ENCODE results near the gene MAGI1. TPM values are rescaled to one million over a fixed set of nuclear protein-coding genes. Genes with fewer than 3 reads are reported as not detected.

MAGI1 gene
- total RNA-seq, 1 donor from 2014 or later = 69.4 TPM

GRCh38 chr3:65677486-65678010, 361.2 kb downstream of the MAGI1 start:
- intact Hi-C loops (cut with DNase I) = loop anchor here (2.0 to 10.0 kb wide), 2 partner anchors 239 to 993 kb away; partner anchors contain the start of gene ADAMTS9
- DNase-seq (ENCODE audit: low spot score) = no peak

- intact Hi-C loops (cut with DNase I) = loop anchor here (2.0 to 10.0 kb wide), 2 partner anchors 238 to 992 kb away; partner anchors contain the start of gene ADAMTS9
Observed at GRCh38 chr3:65676580-65676979, 362.1 kb downstream of the MAGI1 start.

GRCh38 chr3:65675011-65675410, 363.7 kb downstream of the MAGI1 start:
- DNase-seq (ENCODE audit: low spot score) = no peak
- intact Hi-C loops (cut with DNase I) = loop anchor here (10.0 kb wide), 1 partner anchor 990 kb away; the partner anchor contains the start of gene ADAMTS9

More at GRCh38 chr3:65676580-65676979, 362.1 kb downstream of the MAGI1 start:
- DNase-seq (ENCODE audit: low spot score) = no peak

- intact Hi-C loops (cut with DNase I) = loop anchor here (10.0 kb wide), 1 partner anchor 989 kb away; the partner anchor contains the start of gene ADAMTS9
- no peak for DNase-seq (ENCODE audit: low spot score)
Observed at GRCh38 chr3:65674226-65674625, 364.5 kb downstream of the MAGI1 start.

- intact Hi-C loops (cut with DNase I) = loop anchor here (10.0 kb wide), 1 partner anchor 988 kb away; the partner anchor contains the start of gene ADAMTS9
- DNase-seq (ENCODE audit: low spot score) = no peak
Observed at GRCh38 chr3:65672871-65673815, 365.6 kb downstream of the MAGI1 start.

- intact Hi-C loops (cut with DNase I) = loop anchor here (10.0 kb wide), 1 partner anchor 987 kb away; the partner anchor contains the start of gene ADAMTS9
- no peak for DNase-seq (ENCODE audit: low spot score)
Observed at GRCh38 chr3:65672061-65672460, 366.7 kb downstream of the MAGI1 start.

- no peak for DNase-seq (ENCODE audit: low spot score)
- intact Hi-C loops (cut with DNase I) = loop anchor here (10.0 kb wide), 1 partner anchor 986 kb away; the partner anchor contains the start of gene ADAMTS9
Observed at GRCh38 chr3:65671004-65671403, 367.7 kb downstream of the MAGI1 start.

GRCh38 chr3:65669163-65669875, 369.4 kb downstream of the MAGI1 start:
- DNase-seq (ENCODE audit: low spot score) = no peak
- intact Hi-C loops (cut with DNase I) = no loop called here

GRCh38 chr3:65667963-65668362, 370.8 kb downstream of the MAGI1 start:
- intact Hi-C loops (cut with DNase I) = no loop called here
- no peak for DNase-seq (ENCODE audit: low spot score)

- no peak for DNase-seq (ENCODE audit: low spot score)
- intact Hi-C loops (cut with DNase I) = no loop called here
Observed at GRCh38 chr3:65666448-65667091, 372.1 kb downstream of the MAGI1 start.

GRCh38 chr3:65665915-65666314, 372.8 kb downstream of the MAGI1 start:
- no peak for DNase-seq (ENCODE audit: low spot score)
- intact Hi-C loops (cut with DNase I) = no loop called here

GRCh38 chr3:65664931-65665330, 373.8 kb downstream of the MAGI1 start:
- intact Hi-C loops (cut with DNase I) = no loop called here
- DNase-seq (ENCODE audit: low spot score) = no peak

- intact Hi-C loops (cut with DNase I) = no loop called here
- DNase-seq (ENCODE audit: low spot score) = no peak
Observed at GRCh38 chr3:65664446-65664845, 374.3 kb downstream of the MAGI1 start.

GRCh38 chr3:65662095-65662494, 376.6 kb downstream of the MAGI1 start:
- intact Hi-C loops (cut with DNase I) = no loop called here

GRCh38 chr3:65660000-65660598, 378.6 kb downstream of the MAGI1 start:
- no peak for DNase-seq (ENCODE audit: low spot score)
- intact Hi-C loops (cut with DNase I) = no loop called here

More at GRCh38 chr3:65662095-65662494, 376.6 kb downstream of the MAGI1 start:
- DNase-seq (ENCODE audit: low spot score) = no peak

GRCh38 chr3:65659396-65659795, 379.3 kb downstream of the MAGI1 start:
- intact Hi-C loops (cut with DNase I) = no loop called here
- DNase-seq (ENCODE audit: low spot score) = no peak

- intact Hi-C loops (cut with DNase I) = no loop called here
- DNase-seq (ENCODE audit: low spot score) = no peak
Observed at GRCh38 chr3:65658401-65658800, 380.3 kb downstream of the MAGI1 start.

- intact Hi-C loops (cut with DNase I) = no loop called here
- no peak for DNase-seq (ENCODE audit: low spot score)
Observed at GRCh38 chr3:65655061-65655460, 383.7 kb downstream of the MAGI1 start.

GRCh38 chr3:65653731-65654130, 385.0 kb downstream of the MAGI1 start:
- intact Hi-C loops (cut with DNase I) = no loop called here
- DNase-seq (ENCODE audit: low spot score) = no peak
